ENCODE data around the gene SLC22A17.

The SLC22A17 gene

DNA sequence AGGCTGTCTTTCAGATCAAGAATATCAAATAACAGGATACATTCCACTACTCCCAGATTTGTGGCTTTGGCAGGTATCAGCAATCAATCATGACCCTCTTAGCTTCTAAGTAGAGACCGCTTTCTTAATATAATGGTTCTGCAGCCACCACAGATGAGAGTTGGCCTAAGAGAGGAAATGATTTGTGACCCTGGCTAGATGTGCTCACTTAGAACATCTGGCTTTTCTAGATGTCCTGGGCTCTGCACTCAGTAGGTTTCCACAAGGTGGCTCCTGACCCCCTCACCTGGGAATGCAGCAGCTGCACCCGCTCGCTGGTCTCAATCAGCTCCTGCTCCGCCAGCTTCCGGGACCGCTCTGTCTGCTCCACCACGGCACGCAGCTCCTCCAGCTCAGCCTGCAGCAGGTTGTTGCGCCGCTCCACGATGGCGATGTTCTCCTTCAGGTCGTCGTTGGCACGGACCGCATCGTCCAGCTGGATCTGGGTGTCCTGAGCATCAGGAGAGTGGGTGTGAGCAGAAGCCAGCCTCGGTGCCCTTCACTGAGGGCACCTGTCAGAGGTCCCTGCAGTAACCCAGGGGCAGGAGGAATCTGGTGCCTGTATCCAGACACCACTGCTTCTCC is 33.1 kb upstream of the SLC22A17 start:
- TF ChIP-seq, protein P1, sequence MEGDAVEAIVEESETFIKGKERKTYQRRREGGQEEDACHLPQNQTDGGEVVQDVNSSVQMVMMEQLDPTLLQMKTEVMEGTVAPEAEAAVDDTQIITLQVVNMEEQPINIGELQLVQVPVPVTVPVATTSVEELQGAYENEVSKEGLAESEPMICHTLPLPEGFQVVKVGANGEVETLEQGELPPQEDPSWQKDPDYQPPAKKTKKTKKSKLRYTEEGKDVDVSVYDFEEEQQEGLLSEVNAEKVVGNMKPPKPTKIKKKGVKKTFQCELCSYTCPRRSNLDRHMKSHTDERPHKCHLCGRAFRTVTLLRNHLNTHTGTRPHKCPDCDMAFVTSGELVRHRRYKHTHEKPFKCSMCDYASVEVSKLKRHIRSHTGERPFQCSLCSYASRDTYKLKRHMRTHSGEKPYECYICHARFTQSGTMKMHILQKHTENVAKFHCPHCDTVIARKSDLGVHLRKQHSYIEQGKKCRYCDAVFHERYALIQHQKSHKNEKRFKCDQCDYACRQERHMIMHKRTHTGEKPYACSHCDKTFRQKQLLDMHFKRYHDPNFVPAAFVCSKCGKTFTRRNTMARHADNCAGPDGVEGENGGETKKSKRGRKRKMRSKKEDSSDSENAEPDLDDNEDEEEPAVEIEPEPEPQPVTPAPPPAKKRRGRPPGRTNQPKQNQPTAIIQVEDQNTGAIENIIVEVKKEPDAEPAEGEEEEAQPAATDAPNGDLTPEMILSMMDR (IDR thresholded peaks at IDR 0.05; ENCODE audit: control insufficient read depth, extremely low read depth, insufficient read depth): no peak
- no peak for DNase-seq (ENCODE audit: low read depth)
- no peak overlapping the region for H3K4me3 ChIP-seq (ENCODE audit: low read depth, low read length)

DNA sequence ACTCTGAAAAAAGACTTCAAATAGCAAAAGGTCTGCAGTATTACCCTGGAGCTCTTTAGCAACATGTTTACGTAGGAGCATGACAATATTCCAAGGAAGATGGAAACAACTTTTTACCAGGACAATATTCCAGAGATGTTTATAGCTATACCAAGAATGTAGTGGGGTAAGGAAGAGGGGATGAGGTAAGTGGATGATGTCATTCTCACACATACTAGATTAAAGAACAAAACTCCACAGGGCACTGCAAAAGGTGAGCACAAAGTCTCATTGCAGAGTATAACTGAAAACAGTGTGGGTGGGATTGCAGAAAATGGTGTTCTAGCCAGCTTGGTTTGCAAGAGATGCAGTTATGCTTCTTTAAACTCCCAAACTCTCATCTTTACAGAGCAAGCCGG is 32.6 kb upstream of the SLC22A17 start:
- DNase-seq (ENCODE audit: low read depth): no peak
- TF ChIP-seq, protein P1 (IDR thresholded peaks at IDR 0.05; ENCODE audit: control insufficient read depth, extremely low read depth, insufficient read depth): no peak
- H3K4me3 ChIP-seq (ENCODE audit: low read depth, low read length): no peak overlapping the region

DNA sequence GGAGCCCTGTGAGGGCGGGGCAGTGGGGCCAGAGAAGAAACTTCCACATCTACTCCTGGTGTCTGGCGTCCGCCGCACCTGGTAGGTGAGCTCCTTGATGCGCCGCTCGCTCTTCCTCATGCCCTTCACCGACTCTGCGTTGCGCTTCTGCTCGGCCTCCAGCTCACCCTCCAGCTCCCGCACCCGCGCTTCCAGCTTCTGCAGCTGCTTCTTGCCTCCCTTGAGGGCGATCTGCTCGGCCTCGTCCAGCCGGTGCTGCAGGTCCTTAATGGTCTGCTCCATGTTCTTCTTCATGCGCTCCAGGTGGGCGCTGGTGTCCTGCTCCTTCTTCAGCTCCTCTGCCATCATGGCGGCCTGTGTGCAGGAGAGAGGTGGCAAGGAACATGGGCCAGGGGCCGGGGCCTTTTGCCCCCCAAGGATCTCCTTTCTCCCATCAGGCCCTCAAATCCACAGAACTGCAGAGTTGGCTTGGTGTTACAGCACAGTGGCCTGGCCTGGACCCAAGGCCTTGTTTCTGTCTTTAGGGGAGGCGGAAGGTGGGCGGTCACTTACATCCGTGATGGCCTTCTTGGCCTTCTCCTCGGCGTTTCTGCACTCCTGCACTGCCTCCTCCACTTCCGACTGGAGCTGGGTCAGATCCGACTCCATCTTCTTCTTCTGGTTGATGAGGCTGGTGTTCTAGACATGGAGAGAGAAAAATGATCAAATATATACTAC is 31.8 kb upstream of the SLC22A17 start:
- no peak overlapping the region for H3K4me3 ChIP-seq (ENCODE audit: low read depth, low read length)
- no peak for DNase-seq (ENCODE audit: low read depth)
- TF ChIP-seq, protein P1 (IDR thresholded peaks at IDR 0.05; ENCODE audit: control insufficient read depth, extremely low read depth, insufficient read depth): no peak

DNA sequence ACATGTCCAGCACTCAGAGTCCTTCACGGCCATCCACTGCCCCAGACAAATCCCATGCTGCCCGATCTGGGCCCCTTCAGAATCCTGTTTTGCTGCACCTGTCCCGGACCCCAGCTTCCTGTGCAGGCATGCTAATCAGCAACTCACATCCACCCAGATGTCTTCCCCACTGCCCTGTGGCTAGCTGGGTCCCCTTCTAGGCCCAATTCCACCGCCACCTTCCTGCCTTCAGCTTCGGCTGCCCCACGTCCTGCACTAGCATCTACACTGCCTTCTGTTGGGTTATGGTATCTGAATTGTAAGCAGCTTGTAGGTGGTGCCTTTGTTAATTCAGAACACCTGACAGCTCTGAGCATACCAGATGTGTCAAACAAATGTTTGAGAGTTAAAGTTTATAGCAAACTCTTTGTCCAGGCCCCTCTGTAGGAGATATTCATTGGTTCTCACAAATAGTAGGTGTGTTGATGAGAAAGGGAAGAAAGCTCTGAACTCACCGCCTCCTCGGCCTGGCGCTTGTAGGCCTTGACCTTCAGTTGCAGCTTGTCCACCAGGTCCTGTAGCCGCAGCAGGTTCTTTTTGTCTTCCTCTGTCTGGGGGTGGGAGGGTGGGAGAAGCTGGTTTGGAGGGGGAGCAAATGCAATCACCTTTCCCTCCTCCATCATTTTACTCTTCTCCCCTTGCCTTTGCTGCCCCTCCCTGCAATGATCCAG is 30.2 kb upstream of the SLC22A17 start:
- TF ChIP-seq, protein P1 (IDR thresholded peaks at IDR 0.05; ENCODE audit: control insufficient read depth, extremely low read depth, insufficient read depth): no peak
- no peak overlapping the region for H3K4me3 ChIP-seq (ENCODE audit: low read depth, low read length)
- no peak for DNase-seq (ENCODE audit: low read depth)

DNA sequence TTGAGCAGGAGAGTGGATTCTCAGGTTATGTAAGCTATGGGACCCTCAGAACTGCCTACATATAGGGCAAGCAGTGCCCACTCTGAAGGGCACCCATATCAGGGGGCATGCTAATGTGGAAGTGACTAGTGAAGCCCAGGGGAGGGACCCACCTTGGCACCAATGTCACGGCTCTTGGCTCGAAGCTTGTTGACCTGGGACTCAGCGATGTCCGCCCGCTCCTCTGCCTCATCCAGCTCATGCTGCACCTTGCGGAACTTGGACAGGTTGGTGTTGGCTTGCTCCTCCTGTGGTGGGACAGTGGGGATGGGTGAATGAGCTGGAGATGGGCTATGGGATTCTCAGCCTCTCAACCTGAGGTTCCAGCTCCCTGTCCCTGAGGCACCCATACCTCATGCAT is 29.6 kb upstream of the SLC22A17 start:
- DNase-seq (ENCODE audit: low read depth): no peak
- H3K4me3 ChIP-seq (ENCODE audit: low read depth, low read length): no peak overlapping the region
- TF ChIP-seq, protein P1 (IDR thresholded peaks at IDR 0.05; ENCODE audit: control insufficient read depth, extremely low read depth, insufficient read depth): no peak

DNA sequence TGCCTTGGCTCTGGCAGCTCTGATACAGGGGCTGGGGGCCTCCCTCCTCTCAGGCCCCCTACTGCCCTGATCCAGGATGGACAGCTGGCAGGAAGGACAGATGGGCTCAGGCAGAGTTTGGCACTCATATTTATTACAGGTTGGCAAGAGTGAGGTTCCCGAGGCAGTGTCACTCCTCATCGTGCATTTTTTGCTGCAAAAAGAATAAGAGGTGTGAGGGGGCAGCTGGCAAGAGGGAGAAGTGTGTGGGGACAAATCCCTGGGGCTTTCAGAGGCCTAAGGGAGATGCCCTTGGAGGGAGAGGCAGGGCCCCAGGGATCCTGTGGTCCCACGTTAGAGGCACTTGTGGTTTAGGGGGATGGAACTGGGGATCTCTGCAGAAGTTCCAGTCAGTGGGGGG is 29.2 kb upstream of the SLC22A17 start:
- TF ChIP-seq, protein P1 (IDR thresholded peaks at IDR 0.05; ENCODE audit: control insufficient read depth, extremely low read depth, insufficient read depth): no peak
- DNase-seq (ENCODE audit: low read depth): no peak
- H3K4me3 ChIP-seq (ENCODE audit: low read depth, low read length): no peak overlapping the region

Measured in LNCaP clone FGC (cell line).